ENCODE results near the gene ASXL1.
"Not testable (repeated sequence)": the region's sequence is repeated elsewhere in the genome, so short reads cannot be mapped to it uniquely, and the experiment has no call there.

The ASXL1 gene

GRCh38 chr20:32366380-32366779, 8.2 kb downstream of the ASXL1 start:
- H3K27me3 ChIP-seq (ENCODE audit: control insufficient read depth, insufficient read depth, low read length), result peaks cover 39% of the 10 kb centered on the region
- H3K36me3 ChIP-seq (ENCODE audit: control insufficient read depth, low read depth, low read length), result no peaks in the 10 kb centered on the region
- no peak overlapping the region for H3K27ac ChIP-seq (ENCODE audit: low read length)

GRCh38 chr20:32368323-32368722, 10.2 kb downstream of the ASXL1 start:
- H3K9me3 ChIP-seq (ENCODE audit: control insufficient read depth, low read depth, low read length), result no peaks in the 10 kb centered on the region
- H3K9ac ChIP-seq (ENCODE audit: low read length), result no peak overlapping the region
- H3K27ac ChIP-seq (ENCODE audit: low read length), result no peak overlapping the region
- H3K27me3 ChIP-seq (ENCODE audit: control insufficient read depth, insufficient read depth, low read length), result peaks cover 20% of the 10 kb centered on the region
- peaks cover 3% of the 10 kb centered on the region for H3K36me3 ChIP-seq (ENCODE audit: control insufficient read depth, low read depth, low read length)
- H3K4me3 ChIP-seq (ENCODE audit: low read length), result no peak overlapping the region
- no peaks in the 10 kb centered on the region for H3K4me1 ChIP-seq (ENCODE audit: control insufficient read depth, low read depth, low read length)

More at GRCh38 chr20:32366380-32366779, 8.2 kb downstream of the ASXL1 start:
- Histone ChIP-seq H3K9ac (ENCODE audit: low read length) (no peak overlapping the region), H3K4me3 (ENCODE audit: low read length) (no peak overlapping the region), H3K9me3 (ENCODE audit: control insufficient read depth, low read depth, low read length) (no peaks in the 10 kb centered on the region), H3K4me1 (ENCODE audit: control insufficient read depth, low read depth, low read length) (no peaks in the 10 kb centered on the region)

GRCh38 chr20:32368925-32369324, 10.8 kb downstream of the ASXL1 start:
- Histone ChIP-seq H3K9ac (ENCODE audit: low read length) (no peak overlapping the region), H3K27ac (ENCODE audit: low read length) (no peak overlapping the region), H3K9me3 (ENCODE audit: control insufficient read depth, low read depth, low read length) (no peaks in the 10 kb centered on the region), H3K4me3 (ENCODE audit: low read length) (no peak overlapping the region), H3K36me3 (ENCODE audit: control insufficient read depth, low read depth, low read length) (peaks cover 3% of the 10 kb centered on the region), H3K27me3 (ENCODE audit: control insufficient read depth, insufficient read depth, low read length) (peaks cover 14% of the 10 kb centered on the region), H3K4me1 (ENCODE audit: control insufficient read depth, low read depth, low read length) (no peaks in the 10 kb centered on the region)

- no peaks in the 10 kb centered on the region for H3K27me3 ChIP-seq (ENCODE audit: control insufficient read depth, insufficient read depth, low read length)
- H3K4me3 ChIP-seq (ENCODE audit: low read length), result no peak overlapping the region
- H3K27ac ChIP-seq (ENCODE audit: low read length), result no peak overlapping the region
- no peaks in the 10 kb centered on the region for H3K9me3 ChIP-seq (ENCODE audit: control insufficient read depth, low read depth, low read length)
- peaks cover 3% of the 10 kb centered on the region for H3K36me3 ChIP-seq (ENCODE audit: control insufficient read depth, low read depth, low read length)
- H3K4me1 ChIP-seq (ENCODE audit: control insufficient read depth, low read depth, low read length), result no peaks in the 10 kb centered on the region
- no peak overlapping the region for H3K9ac ChIP-seq (ENCODE audit: low read length)
Observed at GRCh38 chr20:32370897-32371296, 12.8 kb downstream of the ASXL1 start.

GRCh38 chr20:32378461-32378860, 20.3 kb downstream of the ASXL1 start:
- no peaks in the 10 kb centered on the region for H3K36me3 ChIP-seq (ENCODE audit: control insufficient read depth, low read depth, low read length)
- no peak overlapping the region for H3K9ac ChIP-seq (ENCODE audit: low read length)
- H3K9me3 ChIP-seq (ENCODE audit: control insufficient read depth, low read depth, low read length), result no peaks in the 10 kb centered on the region
- H3K27me3 ChIP-seq (ENCODE audit: control insufficient read depth, insufficient read depth, low read length), result no peaks in the 10 kb centered on the region
- no peak overlapping the region for H3K27ac ChIP-seq (ENCODE audit: low read length)
- H3K4me3 ChIP-seq (ENCODE audit: low read length), result no peak overlapping the region
- no peaks in the 10 kb centered on the region for H3K4me1 ChIP-seq (ENCODE audit: control insufficient read depth, low read depth, low read length)

- not testable (repeated sequence) for H3K9ac ChIP-seq (ENCODE audit: low read length); H3K4me1 ChIP-seq (ENCODE audit: control insufficient read depth, low read depth, low read length); H3K36me3 ChIP-seq (ENCODE audit: control insufficient read depth, low read depth, low read length); H3K27me3 ChIP-seq (ENCODE audit: control insufficient read depth, insufficient read depth, low read length); H3K4me3 ChIP-seq (ENCODE audit: low read length); H3K27ac ChIP-seq (ENCODE audit: low read length); H3K9me3 ChIP-seq (ENCODE audit: control insufficient read depth, low read depth, low read length)
Observed at GRCh38 chr20:32380037-32380436, 21.9 kb downstream of the ASXL1 start.

GRCh38 chr20:32380745-32381144, 22.6 kb downstream of the ASXL1 start:
- Histone ChIP-seq H3K36me3 (ENCODE audit: control insufficient read depth, low read depth, low read length) (no peaks in the 10 kb centered on the region), H3K27me3 (ENCODE audit: control insufficient read depth, insufficient read depth, low read length) (no peaks in the 10 kb centered on the region), H3K4me3 (ENCODE audit: low read length) (no peak overlapping the region), H3K27ac (ENCODE audit: low read length) (no peak overlapping the region), H3K9ac (ENCODE audit: low read length) (no peak overlapping the region), H3K4me1 (ENCODE audit: control insufficient read depth, low read depth, low read length) (no peaks in the 10 kb centered on the region), H3K9me3 (ENCODE audit: control insufficient read depth, low read depth, low read length) (no peaks in the 10 kb centered on the region)

- Histone ChIP-seq H3K9ac (ENCODE audit: low read length) (no peak overlapping the region), H3K36me3 (ENCODE audit: control insufficient read depth, low read depth, low read length) (no peaks in the 10 kb centered on the region), H3K4me3 (ENCODE audit: low read length) (no peak overlapping the region), H3K27ac (ENCODE audit: low read length) (no peak overlapping the region), H3K9me3 (ENCODE audit: control insufficient read depth, low read depth, low read length) (no peaks in the 10 kb centered on the region), H3K27me3 (ENCODE audit: control insufficient read depth, insufficient read depth, low read length) (no peaks in the 10 kb centered on the region), H3K4me1 (ENCODE audit: control insufficient read depth, low read depth, low read length) (no peaks in the 10 kb centered on the region)
Observed at GRCh38 chr20:32382102-32382950, 24.2 kb downstream of the ASXL1 start.

- not testable (repeated sequence) for H3K9me3 ChIP-seq (ENCODE audit: control insufficient read depth, low read depth, low read length); H3K36me3 ChIP-seq (ENCODE audit: control insufficient read depth, low read depth, low read length); H3K27me3 ChIP-seq (ENCODE audit: control insufficient read depth, insufficient read depth, low read length); H3K4me3 ChIP-seq (ENCODE audit: low read length); H3K4me1 ChIP-seq (ENCODE audit: control insufficient read depth, low read depth, low read length); H3K27ac ChIP-seq (ENCODE audit: low read length); H3K9ac ChIP-seq (ENCODE audit: low read length)
Observed at GRCh38 chr20:32383441-32383840, 25.3 kb downstream of the ASXL1 start.

GRCh38 chr20:32385541-32385940, 27.4 kb downstream of the ASXL1 start:
- H3K9ac ChIP-seq (ENCODE audit: low read length), result no peak overlapping the region
- H3K9me3 ChIP-seq (ENCODE audit: control insufficient read depth, low read depth, low read length), result no peaks in the 10 kb centered on the region
- no peaks in the 10 kb centered on the region for H3K27me3 ChIP-seq (ENCODE audit: control insufficient read depth, insufficient read depth, low read length)
- H3K27ac ChIP-seq (ENCODE audit: low read length), result no peak overlapping the region
- no peak overlapping the region for H3K4me3 ChIP-seq (ENCODE audit: low read length)
- no peaks in the 10 kb centered on the region for H3K36me3 ChIP-seq (ENCODE audit: control insufficient read depth, low read depth, low read length)
- H3K4me1 ChIP-seq (ENCODE audit: control insufficient read depth, low read depth, low read length), result no peaks in the 10 kb centered on the region

- Histone ChIP-seq H3K9ac (ENCODE audit: low read length) (no peak overlapping the region), H3K4me1 (ENCODE audit: control insufficient read depth, low read depth, low read length) (no peaks in the 10 kb centered on the region), H3K27me3 (ENCODE audit: control insufficient read depth, insufficient read depth, low read length) (no peaks in the 10 kb centered on the region), H3K36me3 (ENCODE audit: control insufficient read depth, low read depth, low read length) (no peaks in the 10 kb centered on the region), H3K27ac (ENCODE audit: low read length) (no peak overlapping the region), H3K9me3 (ENCODE audit: control insufficient read depth, low read depth, low read length) (no peaks in the 10 kb centered on the region), H3K4me3 (ENCODE audit: low read length) (no peak overlapping the region)
Observed at GRCh38 chr20:32386091-32386490, 28.0 kb downstream of the ASXL1 start.

- H3K4me3 ChIP-seq (ENCODE audit: low read length), result no peak overlapping the region
- H3K4me1 ChIP-seq (ENCODE audit: control insufficient read depth, low read depth, low read length), result no peaks in the 10 kb centered on the region
- H3K9ac ChIP-seq (ENCODE audit: low read length), result no peak overlapping the region
- H3K27ac ChIP-seq (ENCODE audit: low read length), result no peak overlapping the region
- no peaks in the 10 kb centered on the region for H3K9me3 ChIP-seq (ENCODE audit: control insufficient read depth, low read depth, low read length)
- H3K27me3 ChIP-seq (ENCODE audit: control insufficient read depth, insufficient read depth, low read length), result no peaks in the 10 kb centered on the region
- H3K36me3 ChIP-seq (ENCODE audit: control insufficient read depth, low read depth, low read length), result no peaks in the 10 kb centered on the region
Observed at GRCh38 chr20:32387252-32387651, 29.1 kb downstream of the ASXL1 start.
